HG03342 (cell line): ENCODE measurements around the gene ZAP70.

ENCODE experiments used
- ATAC-seq: cut with Tn5 transposase; IDR thresholded peaks from one replicate; pipeline ENCODE4 v1.9.1; 2021; ENCODE audit warnings: mild to moderate bottlenecking, moderate library complexity; ENCODE audit not compliant: unreplicated experiment

Gene ZAP70

GRCh38 chr2:97715951-97716694 lies 2.7 kb downstream of the ZAP70 start:
- ATAC-seq: no peak

GRCh38 chr2:97716695-97717612 lies 3.6 kb downstream of the ZAP70 start:
- ATAC-seq: no peak

GRCh38 chr2:97717613-97717995 lies 4.2 kb downstream of the ZAP70 start:
- no peak for ATAC-seq

- no peak for ATAC-seq
These were observed 4.9 kb downstream of the ZAP70 start for GRCh38 chr2:97718051-97718882.

- no peak for ATAC-seq
These were observed 5.6 kb downstream of the ZAP70 start for GRCh38 chr2:97718942-97719341.

GRCh38 chr2:97719362-97720155 lies 6.2 kb downstream of the ZAP70 start:
- ATAC-seq: no peak

- no peak for ATAC-seq
These were observed 7.4 kb downstream of the ZAP70 start for GRCh38 chr2:97720746-97721145.

- ATAC-seq: no peak
These were observed 8.9 kb downstream of the ZAP70 start for GRCh38 chr2:97722227-97722626.

GRCh38 chr2:97723156-97724072 lies 10.0 kb downstream of the ZAP70 start:
- ATAC-seq: no peak

- ATAC-seq: no peak
These were observed 10.7 kb downstream of the ZAP70 start for GRCh38 chr2:97724073-97724410.

GRCh38 chr2:97724501-97724900 lies 11.1 kb downstream of the ZAP70 start:
- no peak for ATAC-seq

- no peak for ATAC-seq
These were observed 11.7 kb downstream of the ZAP70 start for GRCh38 chr2:97724946-97725688.

GRCh38 chr2:97726261-97727064 lies 13.1 kb downstream of the ZAP70 start:
- no peak for ATAC-seq

- ATAC-seq: no peak
These were observed 13.9 kb downstream of the ZAP70 start for GRCh38 chr2:97727296-97727695.

- ATAC-seq: no peak
These were observed 14.8 kb downstream of the ZAP70 start for GRCh38 chr2:97728091-97728731.

- no peak for ATAC-seq
These were observed 16.9 kb downstream of the ZAP70 start for GRCh38 chr2:97730245-97730644.

- ATAC-seq: no peak
These were observed 18.1 kb downstream of the ZAP70 start for GRCh38 chr2:97731274-97732020.
